Measurements from ENCODE around the gene WNT10A. TPM values are rescaled to one million over a fixed set of nuclear protein-coding genes. Genes with fewer than 3 reads are reported as not detected.
A peak's percentile ranks its signal among the peaks of the same experiment; 100 is the strongest.

WNT10A gene
- total and polyA plus RNA-seq, 10 donors, result 1.5 to 7.9 (median 2.3) TPM

GRCh38 chr2:218869064-218869463 is 11.6 kb upstream of the WNT10A start:
- 86 to 96% (median 89%) methylated on average over 4 to 9 of the region's 9 CpGs for WGBS, 5 donors
- Histone ChIP-seq H3K4me3 (no peak overlapping the region), H3K36me3 (peaks cover 0 to 7% (median 0%) of the 10 kb centered on the region in 6 donors), H3K9me3 (no peaks in the 10 kb centered on the region), H3K27ac (no peak overlapping the region), H3K27me3 (replicated peaks in 1 of 7) (peaks cover 0 to 79% (median 29%) of the 10 kb centered on the region in 7 donors), H3K4me1 (peaks cover 13 to 58% (median 44%) of the 10 kb centered on the region in 6 donors)
- no peak for TF ChIP-seq CTCF (IDR thresholded peaks at IDR 0.05 in 8 of 11, conservative IDR thresholded peaks at IDR 0.05 in 3 of 11)
- TF ChIP-seq POLR2A (IDR thresholded peaks at IDR 0.05), result no peak
- no peak for TF ChIP-seq POLR2AphosphoS5 (IDR thresholded peaks at IDR 0.05)
- no peak for DNase-seq
- intact Hi-C loops (cut with DNase I; ENCODE audit: low total_unique reads), result no loop called here

GRCh38 chr2:218870984-218871344 is 9.7 kb upstream of the WNT10A start:
- intact Hi-C loops (cut with DNase I; ENCODE audit: low total_unique reads), result no loop called here
- Histone ChIP-seq H3K36me3 (peaks cover 0 to 7% (median 0%) of the 10 kb centered on the region in 6 donors), H3K4me1 (peaks cover 13 to 58% (median 44%) of the 10 kb centered on the region in 6 donors), H3K4me3 (peak overlapping the region; percentile 35 to 73 (median 44)), H3K27me3 (replicated peaks in 1 of 7) (peaks cover 0 to 81% (median 29%) of the 10 kb centered on the region in 7 donors), H3K9me3 (no peaks in the 10 kb centered on the region), H3K27ac (peak overlapping the region in 1 of 8 donors; percentile 44)
- peak; percentile 87 for DNase-seq
- WGBS, 5 donors, result 0 to 31% (median 11%) methylated on average over 1 to 18 of the region's 18 CpGs
- TF ChIP-seq CTCF (IDR thresholded peaks at IDR 0.05 in 8 of 11, conservative IDR thresholded peaks at IDR 0.05 in 3 of 11), result no peak
- TF ChIP-seq POLR2AphosphoS5 (IDR thresholded peaks at IDR 0.05), result peak; percentile 30 to 56 (median 42)

GRCh38 chr2:218871345-218872302 is 9.0 kb upstream of the WNT10A start:
- Histone ChIP-seq H3K27me3 (replicated peaks in 1 of 7) (peaks cover 0 to 83% (median 29%) of the 10 kb centered on the region in 7 donors), H3K9me3 (no peaks in the 10 kb centered on the region), H3K4me1 (peaks cover 13 to 61% (median 44%) of the 10 kb centered on the region in 6 donors), H3K36me3 (peaks cover 0 to 7% (median 0%) of the 10 kb centered on the region in 6 donors), H3K4me3 (peak overlapping the region; percentile 35 to 73 (median 44)), H3K27ac (peak overlapping the region in 1 of 8 donors; percentile 44)
- intact Hi-C loops (cut with DNase I; ENCODE audit: low total_unique reads), result no loop called here
- TF ChIP-seq POLR2AphosphoS5 (IDR thresholded peaks at IDR 0.05) (peak in 2 of 3 donors; percentile 4 to 39), POLR2A (IDR thresholded peaks at IDR 0.05) (no peak)
- WGBS, 5 donors, result 2 to 8% (median 5%) methylated on average over 33 to 60 of the region's 60 CpGs
- DNase-seq, result peak; percentile 85

GRCh38 chr2:218872645-218873358 is 7.8 kb upstream of the WNT10A start:
- 21 to 31% (median 26%) methylated on average over 14 to 22 of the region's 22 CpGs for WGBS, 5 donors
- intact Hi-C loops (cut with DNase I; ENCODE audit: low total_unique reads), result no loop called here
- Histone ChIP-seq H3K27ac (no peak overlapping the region), H3K4me3 (peak overlapping the region in 3 of 8 donors; percentile 15 to 73 (median 16)), H3K27me3 (replicated peaks in 1 of 7) (peaks cover 0 to 87% (median 29%) of the 10 kb centered on the region in 7 donors), H3K4me1 (peaks cover 13 to 67% (median 52%) of the 10 kb centered on the region in 6 donors), H3K9me3 (no peaks in the 10 kb centered on the region), H3K36me3 (peaks cover 0 to 7% (median 0%) of the 10 kb centered on the region in 6 donors)
- DNase-seq, result no peak
- no peak for TF ChIP-seq POLR2AphosphoS5 (IDR thresholded peaks at IDR 0.05)
- TF ChIP-seq CTCF (IDR thresholded peaks at IDR 0.05 in 8 of 11, conservative IDR thresholded peaks at IDR 0.05 in 3 of 11), result no peak
- no peak for TF ChIP-seq POLR2A (IDR thresholded peaks at IDR 0.05)
